ENCODE measurements around the gene MCM3.

Gene MCM3

DNA sequence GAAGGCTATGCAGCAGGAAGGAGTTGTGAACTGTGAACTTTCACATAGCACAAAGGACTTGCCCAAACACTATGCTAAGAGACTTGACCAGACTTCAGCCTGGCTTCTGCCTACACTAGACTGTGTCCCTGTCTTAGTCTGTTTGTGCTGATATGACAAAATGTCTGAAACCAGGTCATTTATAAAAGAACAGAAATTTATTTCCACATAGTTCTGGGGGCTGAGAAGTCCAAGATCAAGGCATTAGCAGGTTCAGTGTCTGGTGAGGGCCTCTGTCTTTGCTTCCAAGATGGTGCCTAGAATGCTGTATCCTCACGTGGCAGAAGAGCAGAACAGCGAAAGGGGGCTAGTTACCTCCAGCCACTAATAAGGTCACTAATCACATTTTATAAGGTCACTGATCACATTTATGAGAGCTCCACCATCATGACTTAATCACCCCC lies 16.0 kb upstream of the MCM3 start:
- no peak for DNase-seq

DNA sequence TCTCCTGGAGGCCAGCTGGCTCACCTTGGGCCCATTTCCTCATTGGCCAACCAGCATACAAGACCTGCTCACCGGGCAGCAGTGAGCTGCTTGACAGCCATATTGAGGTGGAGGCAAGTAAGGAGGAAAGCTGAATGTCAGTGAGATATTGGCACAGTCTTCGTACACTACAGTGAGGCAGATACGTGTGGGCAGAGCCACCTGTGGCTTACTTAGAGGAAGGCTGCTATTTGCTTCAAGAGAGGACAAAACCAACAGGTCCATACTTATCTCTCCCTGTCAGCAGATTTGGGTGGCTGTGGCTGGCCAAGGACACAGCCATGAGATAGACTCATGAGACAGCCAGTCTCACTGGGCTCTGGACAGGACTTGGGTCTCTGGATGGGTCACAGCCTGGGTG lies 15.1 kb upstream of the MCM3 start:
- DNase-seq, result no peak

DNA sequence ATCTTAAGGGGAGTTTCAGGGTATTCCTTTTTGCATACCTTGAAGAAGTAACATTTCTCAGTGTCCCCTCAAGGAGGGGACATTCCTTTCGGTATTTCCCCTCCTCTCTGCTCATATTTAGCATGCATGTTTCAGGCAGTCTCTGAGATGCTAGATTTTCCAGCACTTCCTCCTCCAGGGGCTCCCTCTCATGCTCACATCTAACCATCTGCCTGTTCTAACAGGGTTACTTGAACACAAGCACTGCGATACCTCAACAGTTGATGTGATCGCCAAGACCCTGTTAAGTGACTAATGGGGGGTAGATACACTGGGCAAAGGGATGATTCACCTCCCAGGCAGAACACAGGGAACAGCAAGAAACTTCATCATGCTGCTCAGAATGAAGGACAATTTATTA lies 12.9 kb upstream of the MCM3 start:
- no peak for DNase-seq

DNA sequence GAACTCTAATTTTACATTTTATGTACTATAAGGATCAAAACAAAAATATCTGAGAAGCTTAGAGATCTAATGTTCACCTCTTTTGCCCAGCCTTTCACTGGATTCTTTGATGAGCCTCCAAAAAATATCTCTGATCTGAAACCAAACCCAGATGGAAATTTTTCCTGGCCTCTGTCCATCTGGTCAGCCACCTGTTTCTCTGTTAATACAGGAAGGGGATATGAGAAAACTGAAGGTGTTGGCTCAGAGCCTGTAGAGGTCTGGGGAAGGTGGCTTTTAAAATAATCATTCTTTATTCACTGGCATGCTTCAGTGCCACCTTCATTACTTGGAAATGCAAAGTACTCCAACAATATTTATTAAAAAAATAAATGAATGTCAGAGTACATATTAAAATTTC lies 8.5 kb upstream of the MCM3 start:
- peak; percentile 49 for DNase-seq

DNA sequence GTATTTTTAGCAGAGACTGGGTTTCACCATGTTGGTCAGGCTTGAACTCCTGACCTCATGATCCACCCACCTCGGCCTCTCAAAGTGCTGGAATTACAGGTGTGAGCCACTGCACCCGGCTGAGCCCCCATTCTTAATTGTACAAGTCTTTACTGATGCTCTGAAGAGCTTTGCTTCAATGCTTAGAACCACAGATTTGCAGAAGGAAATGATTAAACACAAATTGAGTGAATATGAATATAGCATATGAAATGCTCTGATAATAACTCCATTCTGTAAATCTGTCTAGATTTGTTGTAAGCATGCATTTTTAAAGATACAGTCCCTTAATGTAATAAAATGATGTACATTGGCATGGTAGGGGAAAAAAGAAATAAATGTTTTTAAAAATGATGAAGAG lies 4.3 kb upstream of the MCM3 start:
- DNase-seq, result no peak

DNA sequence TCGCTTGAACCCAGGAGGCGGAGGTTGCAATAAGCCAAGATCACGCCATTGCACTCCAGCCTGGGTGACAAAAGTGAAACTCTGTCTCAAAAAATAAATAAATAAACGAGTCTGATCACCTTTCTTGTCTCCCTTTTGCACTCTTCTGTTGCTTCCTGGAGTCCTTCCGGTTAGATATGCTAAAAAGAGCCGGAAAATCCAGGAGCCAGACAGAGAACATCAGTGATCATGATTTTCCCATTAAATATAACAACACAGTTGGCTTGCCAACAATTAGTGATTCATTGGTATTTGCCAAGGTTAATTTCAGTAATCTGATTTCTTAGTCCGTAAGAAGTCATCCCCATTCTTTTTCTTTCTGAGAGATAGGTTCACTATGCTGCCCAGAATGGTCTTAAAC lies 3.7 kb upstream of the MCM3 start:
- DNase-seq, result no peak

DNA sequence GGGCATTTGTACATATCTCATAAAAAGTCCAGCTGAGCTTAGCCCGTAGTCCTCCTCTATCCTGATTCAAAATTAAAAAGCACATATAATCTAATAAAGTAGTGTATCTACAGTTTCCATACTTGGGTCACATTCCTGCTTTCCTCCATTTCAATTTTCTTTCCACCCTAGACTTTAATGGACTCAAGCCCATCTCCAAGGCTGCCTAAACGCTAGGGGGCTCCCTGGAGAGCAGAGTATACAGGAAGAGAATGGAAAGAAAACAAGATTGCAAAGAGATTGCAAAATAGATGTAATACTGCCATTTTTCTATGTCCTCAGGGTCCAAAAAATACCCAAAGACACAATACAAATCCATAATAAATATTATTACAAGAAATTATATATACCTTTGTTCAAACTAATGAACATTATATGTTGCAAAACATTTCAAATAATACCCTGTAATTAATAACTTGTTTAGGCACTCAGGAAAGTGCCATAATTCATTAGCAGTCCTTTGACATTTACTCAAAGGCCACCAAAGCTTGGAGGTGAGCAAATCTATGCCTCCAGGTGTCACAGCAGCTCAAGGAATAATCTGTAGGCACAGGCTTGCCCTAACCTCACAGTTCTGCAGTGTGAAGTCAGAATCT lies 2.4 kb upstream of the MCM3 start:
- peak; percentile 30 for DNase-seq

DNA sequence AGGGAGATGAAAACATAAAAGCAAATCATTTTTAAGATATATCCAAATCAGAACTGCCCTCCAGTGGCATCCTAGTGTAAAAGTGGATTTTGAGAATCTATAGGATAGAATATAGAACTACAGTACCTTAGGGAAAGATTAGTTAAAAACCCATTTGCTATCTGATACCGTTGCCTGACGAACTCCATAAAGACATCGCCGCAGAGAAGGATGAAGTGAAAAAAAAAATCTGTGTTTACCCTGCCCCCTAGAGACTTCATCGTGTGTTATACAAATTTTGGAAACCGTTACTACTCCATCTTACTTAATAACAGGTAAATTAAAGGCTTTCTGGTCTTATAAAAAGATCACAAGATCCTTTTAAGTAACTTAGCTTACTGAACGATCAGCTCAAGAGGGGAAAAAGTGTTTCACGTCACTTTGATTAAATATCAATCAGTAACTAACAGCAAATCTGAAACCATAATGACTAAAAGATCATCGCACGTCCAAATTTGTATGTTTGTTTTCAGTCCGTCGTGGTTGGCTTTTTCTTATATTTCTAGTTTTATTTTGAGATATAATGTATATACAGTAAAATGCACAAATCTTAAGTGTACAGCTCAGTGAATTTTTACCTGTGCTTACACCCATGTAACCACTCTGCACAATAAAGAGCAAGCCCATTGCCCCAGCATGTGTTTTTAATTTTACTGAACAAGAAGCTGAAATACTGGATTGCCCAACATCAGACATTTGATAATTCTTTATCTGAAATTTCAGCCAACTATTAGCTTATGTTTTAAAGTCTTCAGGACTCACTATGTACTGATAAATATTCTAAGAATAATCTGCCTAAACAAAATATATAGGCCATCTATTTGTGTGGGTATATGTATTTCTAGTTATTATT lies 881 bp upstream of the MCM3 start:
- peak; percentile 46 for DNase-seq

DNA sequence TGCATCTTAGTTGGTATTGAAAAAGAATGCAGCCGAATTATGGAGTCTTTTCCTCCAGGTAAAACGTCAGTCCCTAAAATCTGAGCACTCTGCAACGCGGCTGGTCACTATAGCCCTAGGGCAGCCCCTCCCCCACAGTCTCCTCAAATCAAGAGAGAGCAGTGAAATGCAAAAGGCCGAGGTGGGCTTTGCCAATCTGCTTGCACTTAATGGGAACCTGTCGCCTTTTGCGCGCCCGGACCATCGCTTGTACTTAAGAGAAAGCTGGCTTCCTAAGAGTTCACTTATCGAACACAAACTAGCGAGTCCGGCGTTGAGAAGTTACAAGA lies 447 bp downstream of the MCM3 start:
- peak; percentile 26 for DNase-seq

DNA sequence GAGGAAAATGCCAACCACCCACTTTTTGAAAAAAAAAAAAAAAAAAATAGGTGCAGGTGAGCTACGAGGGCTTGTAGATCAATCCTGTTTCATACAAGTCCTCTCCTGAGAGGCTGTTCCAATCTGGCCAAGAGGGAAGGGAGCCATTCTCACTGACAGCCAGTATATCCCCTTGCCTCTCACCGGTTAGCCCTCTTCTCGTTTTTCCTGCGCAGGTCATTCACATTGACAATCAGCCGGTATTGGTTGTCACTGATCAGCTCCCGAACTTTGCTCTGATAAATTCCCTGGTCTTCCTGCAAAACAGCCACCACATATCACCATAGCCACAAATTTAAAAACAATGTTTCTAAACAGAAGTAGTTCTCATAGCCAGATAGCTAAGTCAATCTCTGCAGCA lies 1.4 kb downstream of the MCM3 start:
- DNase-seq, result no peak

DNA sequence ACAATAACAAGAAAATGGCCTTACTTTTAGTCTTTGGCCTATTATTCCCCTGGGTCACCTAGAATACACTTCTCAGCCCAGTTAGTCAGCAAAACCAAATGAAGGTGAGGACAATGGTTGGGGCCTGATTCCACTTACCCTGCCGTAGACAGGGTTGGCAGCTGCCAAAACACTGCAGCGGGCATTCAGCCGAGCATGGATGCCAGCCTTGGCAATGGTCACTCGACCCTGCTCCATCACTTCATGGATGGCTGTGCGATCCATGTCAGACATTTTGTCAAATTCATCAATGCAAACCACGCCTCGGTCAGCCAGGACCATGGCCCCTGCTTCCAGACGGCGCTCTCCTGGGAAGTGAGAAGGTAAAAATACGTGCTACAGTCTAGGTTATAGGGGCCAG lies 8.4 kb downstream of the MCM3 start:
- DNase-seq, result no peak

DNA sequence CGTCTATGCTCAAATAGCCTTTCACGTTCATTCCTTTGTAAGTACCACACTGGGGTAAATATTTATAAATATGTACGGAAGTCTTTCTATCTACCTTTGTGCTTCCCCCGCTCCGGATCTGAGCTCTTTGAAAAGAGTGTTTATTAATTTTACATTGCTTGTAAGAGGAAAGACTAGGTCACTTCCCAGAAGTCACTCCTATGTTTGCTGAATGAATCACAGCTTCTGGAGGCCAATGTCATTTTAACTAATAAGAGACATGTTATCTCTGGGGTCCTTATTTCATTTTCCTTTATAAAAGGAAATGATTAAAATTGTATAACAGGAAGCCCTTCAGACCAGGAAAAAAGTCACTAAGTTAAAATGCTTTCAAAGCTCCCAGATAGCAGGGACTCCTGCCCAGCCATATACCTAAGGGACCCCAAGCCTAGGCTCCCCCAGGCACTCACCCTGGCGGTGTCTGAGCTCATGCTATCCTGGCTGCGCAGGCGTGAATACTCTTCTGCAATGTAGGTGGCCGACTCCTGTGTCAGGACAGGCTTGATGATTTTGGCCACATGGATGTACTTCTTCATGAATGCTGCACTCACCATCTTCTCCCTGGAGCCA lies 12.6 kb downstream of the MCM3 start:
- DNase-seq, result no peak

DNA sequence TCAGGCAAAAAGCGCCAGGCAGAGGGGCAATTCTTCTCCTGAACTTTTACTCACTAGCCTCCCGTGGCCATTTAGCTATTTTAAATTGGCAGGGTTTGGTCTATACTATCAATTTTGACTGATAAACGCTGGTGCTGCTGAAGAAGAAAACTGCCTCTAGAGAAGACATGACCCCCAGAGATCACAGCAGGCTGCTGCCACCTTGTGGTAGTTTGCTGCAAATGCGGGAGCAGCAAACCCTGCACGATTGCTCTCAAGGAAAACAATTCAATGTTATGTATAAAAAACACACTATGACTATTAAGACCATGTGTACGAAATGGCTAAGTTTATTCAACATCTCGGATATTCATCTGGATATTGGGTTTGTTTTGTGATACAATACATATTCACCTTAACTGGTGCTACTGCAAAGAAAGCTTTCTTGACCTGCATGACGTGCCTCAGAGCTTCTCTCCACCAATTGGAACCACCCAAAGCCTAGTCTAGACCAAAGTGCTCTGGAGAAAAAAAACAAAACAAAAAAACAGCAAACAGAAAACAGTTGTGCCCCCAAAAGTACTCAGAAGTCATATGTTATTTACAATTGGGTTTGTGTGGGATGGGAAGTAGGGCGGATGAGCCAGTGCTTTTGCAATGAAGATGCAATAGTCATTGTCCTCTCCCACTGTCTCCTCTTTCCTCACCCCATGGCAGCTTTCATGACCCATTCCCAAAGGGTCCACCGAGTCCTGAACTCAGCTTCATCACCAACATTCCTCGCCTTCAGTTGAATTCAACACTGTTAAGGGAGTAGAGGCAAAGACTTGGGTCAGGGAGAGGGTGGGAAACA lies 20.6 kb downstream of the MCM3 start:
- DNase-seq, result peak; percentile 11

DNA sequence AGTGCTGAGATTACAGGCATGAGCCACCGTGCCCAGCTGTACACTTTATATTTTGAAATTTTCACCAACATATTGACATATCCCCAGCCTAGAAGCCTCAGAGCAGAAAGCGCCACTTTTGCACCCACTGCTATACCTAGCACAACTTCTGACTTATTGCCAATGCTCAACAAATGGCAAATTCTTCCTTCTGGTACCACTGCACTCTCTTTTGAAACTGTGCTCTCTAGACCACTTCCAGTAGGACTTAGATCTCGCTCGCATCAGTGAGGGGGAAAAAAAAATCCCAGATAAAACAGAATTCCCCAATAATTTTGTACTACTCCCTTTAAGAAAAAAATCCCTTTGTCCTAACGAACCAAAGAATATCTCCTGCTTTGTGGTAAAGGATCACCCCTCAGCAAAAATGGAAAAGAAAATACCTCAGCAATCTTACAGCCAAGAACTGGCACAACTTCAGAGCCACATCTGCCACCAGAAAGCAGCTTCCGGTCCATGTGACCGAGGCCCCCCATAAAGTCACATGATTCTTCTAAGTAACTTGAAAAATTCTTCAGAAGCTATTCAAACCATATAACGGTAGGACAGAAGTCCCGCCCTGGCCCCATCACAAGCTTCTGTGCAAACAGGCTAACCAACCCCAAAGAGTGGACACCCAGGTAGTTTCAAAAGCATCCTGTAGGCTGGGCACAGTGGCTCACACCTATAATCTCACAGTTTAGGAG lies 21.8 kb downstream of the MCM3 start:
- DNase-seq, result no peak

DNA sequence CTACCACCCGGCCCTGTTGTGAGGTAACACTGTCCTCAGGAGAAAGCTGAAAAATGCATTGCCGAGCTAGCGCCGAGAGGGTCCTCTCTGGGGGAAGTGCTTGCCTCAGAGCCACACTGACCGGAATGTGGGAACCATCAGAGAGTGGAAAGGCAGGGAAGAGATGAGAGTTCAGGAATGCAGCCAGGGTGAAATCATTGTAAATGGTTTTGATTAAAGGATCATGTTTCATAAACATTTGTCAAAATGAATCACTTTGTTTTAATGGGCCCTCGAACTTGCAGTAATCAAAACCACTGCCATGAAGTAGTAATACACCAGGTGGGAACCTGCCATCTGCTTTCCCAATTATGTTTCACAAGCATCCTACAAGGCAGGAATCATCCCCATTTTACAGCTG lies 23.3 kb downstream of the MCM3 start:
- no peak for DNase-seq

DNA sequence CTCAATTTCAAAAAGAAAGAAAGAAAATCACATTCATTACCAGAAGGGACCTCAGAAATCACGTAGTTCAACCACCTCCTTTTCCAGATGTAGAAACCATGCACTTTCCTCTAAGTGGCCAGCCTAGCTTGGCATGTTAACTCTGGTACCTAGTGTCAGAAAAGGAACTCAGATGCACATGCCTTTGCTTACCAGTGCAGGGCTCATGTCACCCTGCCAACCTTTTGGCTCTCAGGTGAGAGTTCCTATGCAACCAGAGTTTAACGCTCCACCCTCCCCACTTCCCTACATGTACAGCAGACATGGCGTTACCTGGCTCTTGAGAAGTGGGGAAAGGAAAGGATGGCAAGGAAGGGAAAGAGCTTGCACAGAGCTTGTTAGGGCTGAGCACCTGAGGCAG lies 23.9 kb downstream of the MCM3 start:
- no peak for DNase-seq

DNA sequence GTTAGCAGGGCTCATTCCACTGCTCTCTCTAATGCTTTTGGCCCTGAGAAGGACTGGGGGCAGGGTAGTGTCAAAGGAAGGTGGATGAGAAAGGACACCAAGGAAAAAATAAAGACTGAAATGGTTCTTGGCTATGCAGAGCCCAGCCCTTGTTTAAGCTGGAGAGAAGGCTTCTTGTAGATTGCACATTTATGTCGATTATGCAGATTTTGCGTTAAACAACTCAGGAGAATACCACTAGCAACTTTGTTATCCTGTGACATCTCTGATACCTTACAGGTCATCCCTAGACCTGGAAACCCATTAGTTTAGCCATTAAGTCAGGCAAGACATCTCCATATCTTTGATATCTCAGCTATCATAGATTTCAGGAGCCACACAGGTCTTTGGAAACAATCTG lies 29.1 kb downstream of the MCM3 start:
- DNase-seq, result no peak

DNA sequence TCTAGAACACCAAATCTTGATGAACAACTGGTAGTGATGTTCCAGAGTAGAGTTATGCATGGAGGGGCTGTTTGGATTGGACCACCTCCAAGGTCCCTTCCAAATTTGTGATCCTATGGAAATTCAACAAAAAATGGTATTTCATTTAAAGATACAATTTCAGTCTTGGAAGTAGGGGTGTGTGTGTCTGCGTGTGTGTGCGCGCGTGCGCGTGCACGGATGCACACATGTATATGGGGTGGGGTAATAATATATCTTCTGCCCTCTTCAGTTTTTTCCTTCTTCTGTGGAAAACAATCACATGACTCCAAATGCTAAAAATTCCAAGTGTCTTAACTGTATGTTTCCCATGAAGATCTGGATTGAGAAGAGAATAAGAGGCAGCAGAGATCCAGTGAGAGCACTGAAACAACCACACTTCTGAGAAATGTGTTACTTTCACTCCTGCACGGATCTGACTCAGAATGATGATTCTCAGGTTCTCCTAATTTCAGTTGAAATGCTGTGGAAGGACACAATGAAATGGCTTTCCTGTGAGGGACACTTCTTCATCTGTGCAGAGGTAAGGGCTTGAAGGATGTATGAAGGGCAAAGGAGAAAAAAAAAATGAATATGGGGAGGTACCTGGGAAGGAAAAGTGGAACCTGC lies 29.7 kb downstream of the MCM3 start:
- no peak for DNase-seq

DNA sequence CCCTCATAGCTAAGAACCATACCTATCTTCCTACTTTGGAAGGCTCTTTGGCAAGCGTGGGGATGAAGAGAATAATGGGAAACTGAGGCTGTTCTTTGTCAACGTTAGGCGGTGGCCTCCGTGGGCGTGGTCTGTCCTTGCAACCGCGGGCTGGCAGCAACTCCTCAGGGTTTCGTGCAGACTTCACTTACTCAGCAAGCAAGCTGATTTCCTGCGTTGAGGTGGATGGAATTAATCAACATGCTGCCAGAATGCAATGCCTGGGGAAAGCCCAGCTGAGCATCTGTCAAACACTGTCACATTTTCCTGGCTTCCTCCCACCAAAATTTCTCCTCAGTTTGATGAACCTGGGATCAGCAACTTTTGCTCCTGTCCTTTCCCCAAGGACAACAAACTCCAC lies 31.0 kb downstream of the MCM3 start:
- no peak for DNase-seq

DNA sequence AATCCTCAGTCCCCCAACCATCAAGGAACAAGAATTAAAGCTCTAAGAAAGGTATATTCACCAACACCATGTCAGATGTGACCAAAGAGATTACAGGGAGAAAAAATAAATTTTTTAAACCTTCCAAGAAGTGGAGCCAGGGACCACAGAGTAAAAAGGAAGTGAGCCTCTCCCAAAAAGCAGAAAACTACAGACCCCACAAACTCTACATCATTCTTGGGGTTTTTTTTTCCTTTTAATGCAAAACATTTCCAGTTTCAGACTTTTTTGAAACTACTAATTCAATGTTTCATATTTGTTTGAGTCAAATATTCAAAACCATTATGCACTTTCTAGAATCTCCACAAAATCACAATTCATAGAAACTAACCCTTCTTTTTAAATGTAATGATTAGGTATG lies 33.4 kb downstream of the MCM3 start:
- no peak for DNase-seq

DNA sequence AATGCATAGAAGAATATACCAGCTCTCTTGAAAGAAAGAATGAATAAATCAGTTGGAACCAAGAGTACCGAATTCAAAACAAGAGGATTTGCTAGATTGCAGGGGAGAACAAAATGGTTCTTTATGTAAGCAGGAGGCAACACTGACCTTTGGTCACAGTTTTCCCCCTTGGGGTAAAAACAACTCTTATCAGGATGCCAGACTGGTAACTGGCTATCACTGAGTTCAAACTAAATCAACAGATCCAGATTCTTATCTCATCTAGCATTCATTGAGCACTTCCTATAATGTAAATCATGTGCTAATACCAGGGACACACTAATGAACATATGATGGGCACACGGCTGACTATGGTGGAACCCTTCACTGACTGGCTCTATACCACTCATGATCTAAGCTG lies 35.5 kb downstream of the MCM3 start:
- no peak for DNase-seq

DNA sequence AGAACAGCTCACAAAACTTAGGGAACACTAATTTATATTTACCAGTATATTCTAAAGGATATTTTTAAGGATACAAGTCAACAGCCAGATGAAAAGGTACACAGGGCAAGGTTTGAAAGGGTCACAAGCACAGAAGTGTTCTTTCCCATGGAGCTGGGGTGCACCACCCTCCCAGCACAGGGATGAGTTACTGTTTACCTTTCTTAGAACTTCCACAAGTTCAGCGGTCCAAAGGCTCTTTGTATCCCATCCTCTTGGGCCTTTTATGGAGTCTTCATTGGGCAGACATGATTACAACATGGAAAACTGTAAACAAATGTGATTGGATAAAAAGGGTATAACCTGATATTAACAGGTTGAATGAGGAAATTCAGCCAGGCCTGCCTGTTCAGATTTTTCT lies 39.1 kb downstream of the MCM3 start:
- DNase-seq, result no peak

All from NCI-H1092 treated with DMSO at 0.1 percent for 48 hours (cell line).